HAP-1 (cell line): Measurements from ENCODE around the gene ZFR2.

ENCODE experiments used
- DNase-seq, 2 experiments: peaks; one replicate each; pipeline ENCODE4 v3.0.0-alpha.2; 2016 to 2020; ENCODE audit warnings: low spot score in 2 of 2
- H3K27me3 ChIP-seq: fragments of 250-450 bp; sonication (Bioruptor Pico); 2 replicates; pipeline ENCODE4 v1.5.1; 2020; ENCODE audit warnings: low read depth, mild to moderate bottlenecking, moderate library complexity
- H3K36me3 ChIP-seq: fragments of 250-450 bp; sonication (Bioruptor Pico); replicated peaks from 2 replicates; pipeline ENCODE4 v1.5.1; 2020; ENCODE audit warnings: mild to moderate bottlenecking
- H3K4me1 ChIP-seq: fragments of 250-450 bp; sonication (Bioruptor Pico); 2 replicates; pipeline ENCODE4 v1.5.1; 2020; ENCODE audit warnings: mild to moderate bottlenecking
- H3K4me3 ChIP-seq: fragments of 250-450 bp; sonication (Bioruptor Pico); 2 replicates; pipeline ENCODE4 v1.5.1; 2020; ENCODE audit warnings: mild to moderate bottlenecking, moderate library complexity
- H3K9me3 ChIP-seq: fragments of 250-450 bp; sonication (Bioruptor Pico); 2 replicates; pipeline ENCODE4 v1.5.1; 2020; ENCODE audit warnings: mild to moderate bottlenecking, moderate library complexity
- in situ Hi-C: fragments of 300-500 bp; cut with MboI; formaldehyde crosslinking; loops from 3 replicates; pipeline ENCODE4 v1.14.3; 2020; ENCODE audit warnings: low sequenced_read_pairs, inconsistent platforms, mixed read lengths

Gene ZFR2

DNA sequence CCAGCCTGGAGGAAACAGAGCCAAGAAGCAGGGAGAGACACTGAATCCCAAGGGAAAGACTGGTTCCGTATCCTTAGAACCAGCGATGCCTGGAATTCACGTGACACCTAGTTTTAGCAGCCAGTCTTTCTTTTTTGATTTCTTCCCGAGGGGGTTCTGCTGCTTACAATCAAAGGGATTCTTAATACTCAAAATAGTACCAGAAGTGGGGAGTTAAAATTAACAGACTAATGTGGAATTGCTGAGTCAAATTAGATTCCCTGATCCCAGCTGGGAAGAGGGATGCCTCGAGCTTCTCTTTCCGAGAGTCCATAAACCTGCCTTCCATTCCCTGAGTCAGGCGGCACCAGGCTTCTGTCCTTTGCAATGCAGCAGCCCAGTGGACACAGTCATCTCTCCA, 77.9 kb downstream of the ZFR2 start:
- H3K36me3 ChIP-seq = no peaks in the 10 kb centered on the region
- H3K4me3 ChIP-seq = no peak overlapping the region
- in situ Hi-C loops = no loop called here
- peaks cover 4% of the 10 kb centered on the region; the same call in 1 of the 2 replicates for H3K9me3 ChIP-seq
- no peaks in the 10 kb centered on the region for H3K4me1 ChIP-seq
- no peaks in the 10 kb centered on the region for H3K27me3 ChIP-seq
- no peak for DNase-seq

DNA sequence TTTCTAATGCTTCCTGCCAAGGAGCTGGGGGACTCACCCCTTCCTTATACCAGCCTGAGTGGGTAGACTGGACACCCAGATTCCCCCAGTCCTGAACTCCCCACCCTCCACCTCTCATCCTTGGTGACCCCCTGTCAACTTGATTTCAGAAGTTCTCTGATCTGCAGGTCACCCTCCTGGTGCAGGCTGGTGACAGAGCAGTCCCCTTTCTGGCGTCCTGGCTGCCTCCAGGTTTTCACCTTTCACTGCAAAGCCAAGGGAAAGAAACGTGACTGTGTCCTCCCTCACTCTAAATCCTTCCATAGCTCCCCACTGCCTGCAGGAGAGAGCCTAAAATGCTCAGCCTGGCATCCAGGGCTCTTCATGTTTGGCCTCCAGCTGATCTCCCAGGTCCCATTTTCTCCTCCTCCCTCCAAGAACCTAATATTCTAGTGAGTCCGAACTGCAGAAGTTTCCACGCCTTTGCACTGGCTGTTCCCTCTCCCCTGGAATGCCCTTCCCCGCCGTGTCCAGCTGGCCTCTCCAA, 78.6 kb downstream of the ZFR2 start:
- peaks cover under 1% of the 10 kb centered on the region; the same call in 1 of the 2 replicates for H3K9me3 ChIP-seq
- no peak for DNase-seq
- no peaks in the 10 kb centered on the region for H3K4me1 ChIP-seq
- H3K36me3 ChIP-seq = no peaks in the 10 kb centered on the region
- H3K27me3 ChIP-seq = no peaks in the 10 kb centered on the region
- H3K4me3 ChIP-seq = no peak overlapping the region
- in situ Hi-C loops = no loop called here

DNA sequence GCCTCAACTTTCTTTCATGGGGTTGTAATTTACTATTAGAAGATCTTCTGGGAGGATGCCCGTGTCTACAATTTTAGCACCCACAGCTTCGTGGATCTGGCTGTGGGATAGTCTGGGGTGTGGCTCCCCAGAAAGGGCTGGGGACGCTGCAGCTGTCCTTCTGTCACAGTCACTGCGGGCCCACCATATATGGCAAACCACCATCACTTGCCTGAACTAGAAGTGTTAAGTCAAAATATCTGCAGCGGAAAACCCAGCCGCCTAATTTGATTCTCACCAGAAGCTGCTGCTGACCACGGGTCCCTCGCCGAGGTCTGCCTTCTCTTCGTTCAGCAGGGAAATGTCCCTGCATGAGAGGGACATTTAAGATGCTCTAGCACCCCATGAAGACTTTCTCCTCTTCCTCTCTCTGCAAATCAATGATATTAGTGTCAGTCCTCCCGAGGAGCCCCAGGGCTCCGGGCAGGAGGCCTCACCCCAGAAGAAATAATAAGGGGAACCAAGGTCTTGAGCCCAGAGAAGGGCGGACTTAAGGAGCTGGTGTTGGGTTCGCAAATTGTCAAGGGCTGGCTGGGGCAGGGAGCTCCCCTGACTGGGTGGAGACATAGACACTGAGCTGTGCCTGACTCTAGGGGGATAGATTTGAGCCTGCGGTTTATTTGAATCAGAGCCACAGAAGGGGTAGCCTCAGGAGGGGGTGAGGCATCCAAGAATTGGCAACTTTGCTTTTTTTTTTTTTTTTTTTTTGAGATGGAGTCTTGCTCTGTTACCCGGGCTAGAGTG, 79.7 kb downstream of the ZFR2 start:
- Histone ChIP-seq H3K4me3 (no peak overlapping the region), H3K4me1 (no peaks in the 10 kb centered on the region), H3K27me3 (no peaks in the 10 kb centered on the region), H3K9me3 (no peaks in the 10 kb centered on the region), H3K36me3 (peaks cover 1% of the 10 kb centered on the region)
- in situ Hi-C loops = no loop called here
- DNase-seq = no peak

DNA sequence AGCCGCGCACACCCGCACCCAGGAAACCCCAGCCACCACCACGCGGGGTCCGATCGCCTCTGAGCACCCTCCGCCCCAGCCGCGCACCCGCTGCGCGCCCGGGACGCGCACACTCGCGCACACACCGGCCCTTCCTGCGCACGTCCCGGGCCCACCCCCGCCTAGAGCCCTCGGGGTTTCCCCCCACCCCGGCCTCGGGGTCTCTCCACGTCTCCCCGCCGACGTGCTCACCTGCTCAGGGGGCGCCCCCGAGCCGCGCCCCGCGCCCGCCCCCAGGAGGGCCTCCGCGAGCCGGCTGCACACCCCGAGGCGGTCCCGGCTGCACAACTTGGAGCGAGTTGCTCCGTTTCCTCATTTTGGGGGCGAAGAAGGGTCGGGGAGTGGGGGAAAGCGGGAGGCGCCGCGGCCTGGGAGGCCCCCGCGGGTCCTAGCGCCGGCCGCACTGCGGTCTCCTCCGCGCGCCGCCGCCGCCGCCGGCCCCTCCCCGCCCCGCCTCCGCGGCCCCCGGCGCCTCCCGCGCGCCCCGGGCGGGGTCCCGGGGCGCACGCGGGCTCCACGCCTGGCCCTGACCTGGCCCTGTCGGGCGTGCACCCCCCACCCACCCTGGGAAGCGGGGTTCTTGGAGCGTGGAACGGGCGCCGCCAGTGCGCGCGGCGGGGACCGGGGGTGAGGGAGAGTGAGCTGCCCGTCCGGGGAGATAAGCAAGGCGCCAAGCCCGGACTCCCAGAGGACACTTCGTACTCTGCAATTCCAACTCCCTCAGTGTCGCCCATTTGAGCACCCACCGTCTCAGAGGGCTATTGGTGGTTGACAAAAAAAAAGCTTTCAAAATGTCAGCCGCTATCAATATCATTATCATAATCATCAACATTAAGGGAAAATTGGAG, 82.7 kb downstream of the ZFR2 start, which contains the start of gene MATK:
Gene MATK (minus strand): TSS at position 444 of the 887 bp plus-strand sequence. CDS start 1,246 bp downstream, outside the sequence.
- H3K4me1 ChIP-seq = no peaks in the 10 kb centered on the region
- H3K36me3 ChIP-seq = peaks cover 20% of the 10 kb centered on the region
- peaks cover 15% of the 10 kb centered on the region for H3K9me3 ChIP-seq
- peak within 1 kb of the TSS; percentile 59 for H3K4me3 ChIP-seq
- peak; percentile 23 to 56 for DNase-seq
- no peaks in the 10 kb centered on the region for H3K27me3 ChIP-seq
- in situ Hi-C loops = no loop called here

DNA sequence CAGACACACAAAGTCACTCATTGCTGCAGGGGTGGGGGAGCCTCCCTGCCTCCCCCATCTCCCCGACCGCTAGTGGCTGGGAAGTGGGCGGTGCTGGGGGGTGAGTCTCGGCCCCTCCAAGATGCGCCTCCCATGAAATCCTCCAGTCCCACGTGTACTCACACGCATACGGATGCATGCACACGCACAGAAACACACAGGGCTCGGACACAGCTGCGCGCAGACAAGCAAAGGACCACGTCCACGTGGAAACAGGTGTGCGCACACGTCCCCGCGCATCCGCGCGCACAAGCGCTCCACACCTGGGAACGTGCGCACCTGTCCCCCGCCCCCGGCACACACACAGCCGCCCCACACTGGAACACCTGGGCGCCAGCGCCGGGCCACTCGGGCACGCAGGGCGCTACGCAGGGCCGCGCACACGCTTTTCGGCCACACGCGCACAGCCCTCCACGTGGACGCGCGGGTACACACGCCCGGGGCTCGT, 83.3 kb downstream of the ZFR2 start:
- peak in 1 of 2 experiments; percentile 56 for DNase-seq
- Histone ChIP-seq H3K9me3 (peaks cover 18% of the 10 kb centered on the region), H3K27me3 (no peaks in the 10 kb centered on the region), H3K4me1 (no peaks in the 10 kb centered on the region), H3K4me3 (peak overlapping the region; percentile 59), H3K36me3 (peaks cover 20% of the 10 kb centered on the region)
- in situ Hi-C loops = no loop called here

DNA sequence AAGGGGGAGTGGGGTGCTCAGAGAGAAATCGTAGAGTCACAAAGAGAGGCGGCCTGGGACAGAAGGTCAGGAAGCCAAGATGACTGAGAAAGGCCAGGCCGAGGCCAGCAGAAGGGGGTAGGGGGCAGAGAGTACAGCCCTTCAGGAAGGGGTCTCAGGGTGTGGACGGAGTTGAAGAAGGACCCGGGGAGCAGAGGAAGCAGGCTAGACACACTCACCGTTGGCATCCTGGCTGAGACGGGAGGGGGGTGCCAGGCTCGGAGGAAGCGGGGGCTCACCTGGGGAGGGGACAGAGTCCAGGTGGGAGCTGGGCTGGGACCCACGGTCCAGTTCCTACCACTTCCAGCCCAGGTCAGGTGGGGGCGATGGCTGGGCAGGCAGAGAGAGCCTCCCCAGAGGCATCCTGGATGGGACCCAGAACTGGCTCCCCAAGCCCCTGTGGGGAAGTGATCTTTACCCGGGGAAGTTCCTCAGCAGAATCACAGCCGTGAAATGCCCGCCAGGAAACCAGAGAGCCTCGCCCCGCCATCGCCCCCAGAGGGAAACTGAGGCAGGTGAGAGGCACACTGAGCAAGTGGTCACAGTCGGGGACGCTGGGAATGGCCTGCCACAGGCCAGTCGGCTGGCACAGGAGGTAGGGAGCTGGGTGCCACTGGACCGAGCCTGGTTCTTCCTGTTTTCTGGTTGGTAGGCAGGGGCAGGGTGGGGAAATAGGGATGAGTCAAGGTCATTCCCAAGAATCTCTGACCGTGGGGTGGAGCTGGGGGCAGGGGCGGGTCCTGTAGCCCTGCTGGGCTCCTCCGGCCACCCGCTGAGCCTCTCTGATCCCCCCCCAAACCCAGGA, 84.0 kb downstream of the ZFR2 start:
- Histone ChIP-seq H3K4me3 (peak overlapping the region; percentile 59), H3K36me3 (peaks cover 20% of the 10 kb centered on the region)
- in situ Hi-C loops = no loop called here

DNA sequence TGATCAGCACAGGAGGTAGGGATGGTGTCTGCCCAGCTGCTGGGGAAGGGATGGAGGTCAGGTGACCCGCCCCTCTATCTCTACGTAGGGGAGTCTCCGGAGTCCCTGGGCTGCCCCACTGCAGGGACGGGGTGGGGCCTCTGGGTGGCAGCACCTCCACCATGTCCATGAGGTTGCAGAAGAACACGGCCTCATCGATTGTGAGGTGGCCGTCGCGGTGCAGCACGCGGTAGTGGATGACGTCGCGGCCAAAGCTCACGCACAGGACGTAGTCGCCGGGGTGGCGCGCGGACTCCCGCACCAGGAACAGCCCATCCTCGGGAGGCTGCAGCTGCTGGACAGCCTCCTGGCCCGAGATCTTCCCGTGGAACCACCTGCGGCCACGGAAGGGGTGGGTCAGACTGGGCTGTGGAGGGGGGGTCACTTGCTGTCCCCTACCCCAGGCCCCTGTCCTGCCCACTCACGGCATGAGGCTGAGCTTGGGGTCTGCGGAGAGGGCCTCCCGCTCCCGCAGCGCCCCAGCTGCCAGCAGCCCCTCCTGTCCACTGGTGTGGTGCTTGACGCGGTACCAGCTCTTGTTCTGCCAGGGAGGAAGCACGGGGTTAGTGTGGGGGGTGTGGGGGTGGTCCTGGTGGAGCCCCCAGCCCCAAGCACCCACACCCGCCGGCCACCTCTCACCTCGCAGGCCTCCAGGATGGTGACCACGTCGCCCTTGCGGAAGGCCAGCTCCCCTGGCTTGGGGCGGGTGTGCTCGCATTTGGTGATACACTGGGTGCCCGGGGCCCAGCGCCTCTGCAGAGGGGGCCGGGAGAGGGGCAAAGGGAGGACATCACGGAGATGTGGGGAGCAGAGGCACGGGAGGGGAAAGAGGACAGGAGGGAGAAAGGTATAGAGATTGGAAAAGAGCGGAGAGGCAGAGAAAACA, 84.9 kb downstream of the ZFR2 start:
- Histone ChIP-seq H3K4me1 (no peaks in the 10 kb centered on the region), H3K27me3 (no peaks in the 10 kb centered on the region), H3K4me3 (no peak overlapping the region), H3K9me3 (peaks cover 18% of the 10 kb centered on the region), H3K36me3 (peaks cover 20% of the 10 kb centered on the region)
- no peak for DNase-seq
- in situ Hi-C loops = no loop called here

More for the DNA sequence above, 84.0 kb downstream of the ZFR2 start:
- Histone ChIP-seq H3K9me3 (peaks cover 18% of the 10 kb centered on the region), H3K27me3 (no peaks in the 10 kb centered on the region), H3K4me1 (no peaks in the 10 kb centered on the region)
- no peak for DNase-seq

DNA sequence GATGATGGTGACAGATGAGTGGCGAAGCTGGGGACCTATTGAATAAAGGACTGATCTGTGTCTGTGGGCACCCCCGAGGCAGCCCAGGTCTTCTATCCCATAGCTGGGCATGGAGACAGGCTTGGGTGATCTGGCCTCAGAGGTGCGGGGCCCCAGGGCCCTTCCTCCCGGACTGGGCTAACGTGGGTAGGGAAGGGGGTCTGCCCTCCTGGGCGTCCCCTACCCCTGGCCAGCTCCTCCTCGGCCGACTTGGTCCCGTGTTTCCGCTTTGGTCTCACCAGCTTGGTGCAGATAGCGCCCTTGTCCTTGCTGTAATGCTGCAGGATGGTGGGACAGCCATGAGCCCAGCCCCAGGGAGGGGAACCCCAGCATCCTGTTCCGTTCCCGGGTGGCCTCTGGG, 85.9 kb downstream of the ZFR2 start:
- Histone ChIP-seq H3K9me3 (peaks cover 18% of the 10 kb centered on the region), H3K27me3 (no peaks in the 10 kb centered on the region), H3K4me3 (no peak overlapping the region), H3K4me1 (no peaks in the 10 kb centered on the region), H3K36me3 (peaks cover 20% of the 10 kb centered on the region)
- no peak for DNase-seq
- in situ Hi-C loops = no loop called here

DNA sequence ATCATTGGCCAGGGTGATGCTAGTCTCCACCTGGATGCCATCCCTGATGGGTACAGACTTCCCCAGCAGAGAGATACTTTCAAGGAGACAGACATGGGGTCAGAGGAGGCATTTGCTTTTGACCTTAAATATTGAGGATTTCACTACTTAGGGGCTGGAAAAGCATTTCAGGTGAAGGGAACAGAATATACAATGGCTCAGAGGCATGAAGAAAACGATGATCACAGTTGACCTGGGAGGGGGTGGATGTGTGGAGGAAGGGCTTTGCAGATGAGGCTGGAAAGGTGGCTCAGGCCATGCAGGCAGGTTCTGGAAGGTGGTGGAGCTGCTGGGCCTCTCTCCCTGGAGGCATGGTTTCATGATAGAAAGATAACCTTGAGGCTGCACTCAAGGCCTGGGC, 86.5 kb downstream of the ZFR2 start:
- Histone ChIP-seq H3K27me3 (no peaks in the 10 kb centered on the region), H3K4me1 (no peaks in the 10 kb centered on the region), H3K36me3 (peaks cover 20% of the 10 kb centered on the region), H3K9me3 (peaks cover 18% of the 10 kb centered on the region), H3K4me3 (no peak overlapping the region)
- in situ Hi-C loops = no loop called here
- no peak for DNase-seq

DNA sequence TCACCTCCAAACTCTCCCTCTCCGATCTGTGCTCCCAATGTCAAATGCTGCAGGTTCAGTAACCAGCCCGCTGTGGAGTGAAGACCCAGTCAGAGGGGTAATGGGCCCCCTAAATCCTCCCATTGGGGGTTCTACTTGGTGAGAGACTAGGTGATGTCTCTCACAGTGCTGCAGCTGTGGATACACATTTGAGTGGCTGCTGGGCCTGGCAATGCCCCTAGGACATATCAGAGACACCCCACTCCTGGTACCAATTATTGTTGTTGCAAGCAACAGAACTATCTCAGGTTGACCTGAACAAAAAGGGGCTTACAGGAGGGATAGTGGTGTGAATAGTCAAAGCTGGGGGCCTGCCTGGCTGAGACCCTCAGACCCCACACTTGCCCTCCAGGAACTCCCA, 87.2 kb downstream of the ZFR2 start:
- in situ Hi-C loops = no loop called here
- peaks cover 18% of the 10 kb centered on the region for H3K9me3 ChIP-seq
- peaks cover 20% of the 10 kb centered on the region for H3K36me3 ChIP-seq
- no peaks in the 10 kb centered on the region for H3K4me1 ChIP-seq
- no peak for DNase-seq
- no peak overlapping the region for H3K4me3 ChIP-seq
- H3K27me3 ChIP-seq = no peaks in the 10 kb centered on the region

DNA sequence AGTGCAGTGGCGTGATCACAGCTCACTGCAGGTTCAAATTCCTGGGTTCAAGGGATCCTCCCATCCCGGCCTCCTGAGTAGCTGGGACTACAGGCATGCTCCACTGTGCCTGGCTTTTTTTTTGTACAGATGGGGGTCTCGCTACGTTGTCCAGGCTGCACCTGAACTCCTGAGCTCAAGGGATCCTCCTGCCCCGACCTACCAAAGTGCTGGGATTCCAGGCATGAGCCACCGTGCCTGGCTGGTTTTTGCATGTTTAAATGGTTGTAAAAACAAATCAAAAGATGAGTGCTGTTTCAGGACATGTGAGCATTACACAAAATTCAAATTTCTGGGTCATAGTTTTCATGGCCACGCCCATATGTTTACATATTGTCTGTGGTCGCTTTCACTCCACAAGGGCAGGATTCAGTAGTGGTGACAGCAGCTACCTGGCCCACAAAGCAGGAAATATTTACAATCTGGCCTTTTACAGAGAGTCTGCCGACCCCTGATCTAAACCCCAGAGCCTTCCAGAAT, 88.0 kb downstream of the ZFR2 start:
- Histone ChIP-seq H3K4me3 (no peak overlapping the region), H3K4me1 (no peaks in the 10 kb centered on the region), H3K9me3 (peaks cover 18% of the 10 kb centered on the region), H3K36me3 (peaks cover 20% of the 10 kb centered on the region), H3K27me3 (no peaks in the 10 kb centered on the region)
- DNase-seq = no peak
- in situ Hi-C loops = no loop called here
